WTC11 (cell line): ENCODE measurements around the gene CCDC141. TPM values are rescaled to one million over a fixed set of nuclear protein-coding genes. Genes with fewer than 3 reads are reported as not detected.

Source experiments
- ATAC-seq: fragments of 200-7000 bp; cut with Tn5 transposase; 2 replicates; pipeline ENCODE4 v1.10.0; 2021; ENCODE audit warnings: mild to moderate bottlenecking, moderate library complexity
- CTCF ChIA-PET: fragments of 300-600 bp; sonication (Branson Sonifier 250); formaldehyde crosslinking; loops from one replicate; lab custom pipeline; 2021; ENCODE audit warnings: antibody characterized with exemption; lab: Charles Lee
- POLR2A ChIA-PET: fragments of 350-600 bp; sonication (Branson Sonifier 250); formaldehyde crosslinking; loops from one replicate; lab custom pipeline; 2021; ENCODE audit warnings: antibody characterized with exemption; lab: Charles Lee
- DNase-seq: peaks from one replicate; pipeline ENCODE4 v3.0.0; 2021; ENCODE audit warnings: low spot score
- H3K27ac Mint-ChIP-seq: 2 replicates; pipeline ENCODE4 v1.8.0; 2021; ENCODE audit warnings: mixed read lengths
- H3K27me3 Mint-ChIP-seq: 2 replicates; pipeline ENCODE4 v1.8.0; 2021; ENCODE audit warnings: low read depth, mild to moderate bottlenecking, moderate library complexity, mixed read lengths
- H3K36me3 Mint-ChIP-seq: 2 replicates; pipeline ENCODE4 v1.8.0; 2021; ENCODE audit warnings: mixed read lengths
- H3K4me1 Mint-ChIP-seq: 2 replicates; pipeline ENCODE4 v1.8.0; 2022; ENCODE audit warnings: mixed read lengths
- H3K4me3 Mint-ChIP-seq: 2 replicates; pipeline ENCODE4 v1.8.0; 2021; ENCODE audit warnings: mild to moderate bottlenecking, moderate library complexity, mixed read lengths
- H3K9me3 Mint-ChIP-seq: 2 replicates; pipeline ENCODE4 v1.8.0; 2021; ENCODE audit warnings: mixed read lengths
- ATF1 ChIP-seq: sonication (generic); formaldehyde crosslinking; IDR thresholded peaks from 2 replicates; pipeline ENCODE4 v1.8.1; 2023; ENCODE audit warnings: mild to moderate bottlenecking, moderate library complexity, missing genetic modification reagents
- CBFB ChIP-seq: sonication (generic); formaldehyde crosslinking; IDR thresholded peaks from 2 replicates; pipeline ENCODE4 v1.8.1; 2022; ENCODE audit warnings: mild to moderate bottlenecking, low read depth, missing genetic modification reagents
- CTCF ChIP-seq: fragments of 200-600 bp; IDR thresholded peaks from 2 replicates; pipeline ENCODE4 v1.8.0; 2022; ENCODE audit warnings: antibody characterized with exemption
- E2F1 ChIP-seq: sonication (generic); formaldehyde crosslinking; IDR thresholded peaks from 2 replicates; pipeline ENCODE4 v1.8.0; 2022; ENCODE audit warnings: mild to moderate bottlenecking, missing genetic modification reagents
- EMX1 ChIP-seq: fragments of 250-450 bp; sonication (Bioruptor Pico); IDR thresholded peaks from 2 replicates; pipeline ENCODE4 v1.8.0; 2021; ENCODE audit warnings: mild to moderate bottlenecking
- ESRRA ChIP-seq: sonication (generic); formaldehyde crosslinking; IDR thresholded peaks from 2 replicates; pipeline ENCODE4 v1.8.1; 2022; ENCODE audit warnings: mild to moderate bottlenecking, missing genetic modification reagents, borderline replicate concordance
- GRHL2 ChIP-seq: fragments of 250-450 bp; sonication (Bioruptor Pico); IDR thresholded peaks from 2 replicates; pipeline ENCODE4 v1.8.0; 2022; ENCODE audit warnings: mild to moderate bottlenecking, moderate library complexity; ENCODE audit not compliant: insufficient replicate concordance, severe bottlenecking
- HMGA2 ChIP-seq: fragments of 250-450 bp; sonication (Bioruptor Pico); IDR thresholded peaks from 2 replicates; pipeline ENCODE4 v1.4.0; 2021; ENCODE audit warnings: mild to moderate bottlenecking, moderate library complexity
- IRF1 ChIP-seq: sonication (generic); formaldehyde crosslinking; IDR thresholded peaks from 2 replicates; pipeline ENCODE4 v1.8.0; 2023; ENCODE audit warnings: missing genetic modification reagents
- IRF2 ChIP-seq: sonication (generic); formaldehyde crosslinking; IDR thresholded peaks from 2 replicates; pipeline ENCODE4 v1.8.0; 2022; ENCODE audit warnings: low read depth, missing genetic modification reagents, borderline replicate concordance
- KAT7 ChIP-seq: sonication (generic); formaldehyde crosslinking; IDR thresholded peaks from 2 replicates; pipeline ENCODE4 v1.8.1; 2023; ENCODE audit warnings: missing genetic modification reagents, mild to moderate bottlenecking, borderline replicate concordance
- NFYB ChIP-seq: sonication (generic); formaldehyde crosslinking; conservative IDR thresholded peaks from 2 replicates; pipeline ENCODE4 v1.8.0; 2022; ENCODE audit warnings: low read depth, missing genetic modification reagents
- PREB ChIP-seq: sonication (generic); formaldehyde crosslinking; IDR thresholded peaks from 2 replicates; pipeline ENCODE4 v1.8.1; 2022; ENCODE audit warnings: mild to moderate bottlenecking, missing genetic modification reagents, moderate library complexity, borderline replicate concordance
- SMAD3 ChIP-seq: sonication (generic); formaldehyde crosslinking; IDR thresholded peaks from 2 replicates; pipeline ENCODE4 v1.8.0; 2022; ENCODE audit warnings: missing genetic modification reagents, mild to moderate bottlenecking, borderline replicate concordance
- SMAD4 ChIP-seq: sonication (generic); formaldehyde crosslinking; IDR thresholded peaks from 2 replicates; pipeline ENCODE4 v1.8.0; 2022; ENCODE audit warnings: mild to moderate bottlenecking, missing genetic modification reagents
- ZNF317 ChIP-seq: sonication (generic); formaldehyde crosslinking; IDR thresholded peaks from 2 replicates; pipeline ENCODE4 v1.8.1; 2023; ENCODE audit warnings: low read depth, mild to moderate bottlenecking, moderate library complexity, missing genetic modification reagents, borderline replicate concordance
- ZNF671 ChIP-seq: fragments of 250-450 bp; sonication (Bioruptor Pico); IDR thresholded peaks from 2 replicates; pipeline ENCODE4 v1.8.0; 2021; ENCODE audit warnings: mild to moderate bottlenecking
- total RNA-seq: library from RNA; stranded (reverse); gene quantifications from 3 replicates; pipeline ENCODE4 v1.2.3, GENCODE V29; 2021
- TF ChIP-seq, protein P1 (sequence below): sonication (generic); formaldehyde crosslinking; IDR thresholded peaks from 2 replicates; pipeline ENCODE4 v1.8.1; 2023; ENCODE audit warnings: mild to moderate bottlenecking, missing genetic modification reagents

The CCDC141 gene
- total RNA-seq, 1 experiment from 2014 or later, result 8.5 TPM

GRCh38 chr2:178846458-178846802 is 203.5 kb downstream of the CCDC141 start (continued):
- TF ChIP-seq ZNF671, result no peak
- TF ChIP-seq EMX1 (CRISPR knock-in tag), result no peak
- TF ChIP-seq SMAD4 (CRISPR knock-in tag), result no peak

DNA sequence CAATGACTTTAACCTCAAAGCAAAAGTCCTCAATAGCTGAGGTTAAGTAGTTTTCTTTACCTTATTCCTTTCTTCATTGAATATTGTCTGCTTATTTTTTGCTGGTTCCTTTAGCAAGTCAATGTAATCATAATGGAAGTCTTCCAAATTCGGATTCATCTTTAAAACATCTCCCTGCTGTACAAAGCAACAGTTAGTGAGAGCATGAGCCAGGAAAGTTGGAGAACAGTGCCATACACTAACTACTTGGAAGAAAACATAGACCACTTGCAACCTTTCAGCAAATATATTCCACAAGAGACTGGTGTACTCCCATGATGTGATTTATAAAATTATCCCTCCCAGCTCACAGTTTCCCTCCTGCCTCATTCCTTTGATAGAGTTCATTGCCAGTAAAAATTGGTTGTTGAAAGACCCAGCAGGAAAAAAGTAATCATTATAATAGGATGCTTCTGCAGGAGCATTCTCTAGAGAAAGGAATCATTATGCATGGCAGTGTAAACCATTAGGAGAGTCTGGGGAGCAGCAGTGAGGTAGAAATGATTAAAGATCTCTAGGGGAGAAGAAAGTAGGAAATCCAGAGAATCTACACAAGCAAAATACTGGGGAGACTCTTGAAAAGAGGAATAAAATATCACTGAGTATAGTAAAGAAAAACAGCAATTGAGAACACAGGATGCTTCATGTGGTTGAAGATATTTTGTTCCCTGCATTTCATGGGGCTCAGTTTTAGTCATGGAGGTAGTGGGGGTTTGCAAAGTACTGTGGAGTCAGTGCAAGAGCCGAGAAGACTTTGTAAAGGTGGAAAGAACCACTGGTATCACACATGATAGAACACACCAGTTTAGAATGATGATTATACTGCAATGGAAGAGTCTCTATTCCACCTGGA is 204.1 kb downstream of the CCDC141 start:
- Mint-ChIP-seq H3K27me3 (peaks cover 3% of the 10 kb centered on the region), H3K27ac (peak overlapping the region; percentile 54), H3K4me1 (peaks cover 42% of the 10 kb centered on the region), H3K4me3 (peak overlapping the region; percentile 4), H3K9me3 (peaks cover 13% of the 10 kb centered on the region), H3K36me3 (peaks cover 21% of the 10 kb centered on the region)
- TF ChIP-seq ZNF317 (CRISPR knock-in tag) (no peak), HMGA2 (CRISPR knock-in tag) (no peak), CTCF (no peak), ATF1 (CRISPR knock-in tag) (no peak), IRF2 (CRISPR knock-in tag) (no peak), E2F1 (CRISPR knock-in tag) (no peak), KAT7 (CRISPR knock-in tag) (no peak), NFYB (no peak), GRHL2 (CRISPR knock-in tag) (no peak)
- ChIA-PET POLR2A (no interaction called here), CTCF (interaction anchor here (1.4 kb wide), 1 partner anchor 41 kb away, joined by 3 read pairs; no protein-coding TSS in a partner anchor)
- DNase-seq (no peak), ATAC-seq (peak; percentile 80)

DNA sequence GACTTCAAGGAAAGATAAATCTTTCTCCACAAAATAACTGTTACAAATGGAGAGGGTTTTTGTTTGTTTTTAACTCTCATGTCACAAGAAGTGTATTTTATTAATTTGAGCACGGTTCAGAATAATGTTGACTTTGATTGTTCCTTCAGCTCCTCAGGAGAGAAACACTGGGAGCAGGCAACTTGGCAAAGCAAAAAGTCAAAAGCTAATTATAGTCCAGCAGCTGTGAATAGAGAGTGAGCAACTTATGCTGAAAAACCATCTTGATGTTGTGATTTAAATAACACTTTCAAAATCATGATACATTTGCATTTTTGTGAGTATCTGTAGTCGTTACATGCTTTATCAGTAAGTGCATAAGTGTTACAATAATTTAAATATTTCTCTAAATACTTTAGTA is 205.2 kb downstream of the CCDC141 start:
- H3K27ac Mint-ChIP-seq, result no peak overlapping the region
- H3K4me1 Mint-ChIP-seq, result peaks cover 42% of the 10 kb centered on the region
- TF ChIP-seq GRHL2 (CRISPR knock-in tag) (no peak), SMAD4 (CRISPR knock-in tag) (no peak), SMAD3 (CRISPR knock-in tag) (no peak), PREB (CRISPR knock-in tag) (no peak)
- no peak for DNase-seq
- peaks cover 25% of the 10 kb centered on the region for H3K36me3 Mint-ChIP-seq
- ATAC-seq, result no peak
- peaks cover 16% of the 10 kb centered on the region for H3K9me3 Mint-ChIP-seq
- ChIA-PET CTCF (interaction anchor here (1.4 kb wide), 1 partner anchor 40 kb away, joined by 3 read pairs; no protein-coding TSS in a partner anchor), POLR2A (no interaction called here)
- H3K4me3 Mint-ChIP-seq, result no peak overlapping the region
- H3K27me3 Mint-ChIP-seq, result peaks cover 3% of the 10 kb centered on the region

GRCh38 chr2:178844269-178844668 is 205.7 kb downstream of the CCDC141 start:
- Mint-ChIP-seq H3K27me3 (peaks cover 3% of the 10 kb centered on the region), H3K27ac (no peak overlapping the region), H3K36me3 (peaks cover 22% of the 10 kb centered on the region), H3K4me1 (peaks cover 42% of the 10 kb centered on the region), H3K4me3 (no peak overlapping the region), H3K9me3 (peaks cover 16% of the 10 kb centered on the region)
- POLR2A ChIA-PET, result no interaction called here
- ATAC-seq, result no peak; the same call in 1 of the 2 replicates
- CTCF ChIA-PET, result interaction anchor here (1.4 kb wide), 1 partner anchor 40 kb away, joined by 3 read pairs; no protein-coding TSS in a partner anchor
- DNase-seq, result no peak
- TF ChIP-seq, protein P1, sequence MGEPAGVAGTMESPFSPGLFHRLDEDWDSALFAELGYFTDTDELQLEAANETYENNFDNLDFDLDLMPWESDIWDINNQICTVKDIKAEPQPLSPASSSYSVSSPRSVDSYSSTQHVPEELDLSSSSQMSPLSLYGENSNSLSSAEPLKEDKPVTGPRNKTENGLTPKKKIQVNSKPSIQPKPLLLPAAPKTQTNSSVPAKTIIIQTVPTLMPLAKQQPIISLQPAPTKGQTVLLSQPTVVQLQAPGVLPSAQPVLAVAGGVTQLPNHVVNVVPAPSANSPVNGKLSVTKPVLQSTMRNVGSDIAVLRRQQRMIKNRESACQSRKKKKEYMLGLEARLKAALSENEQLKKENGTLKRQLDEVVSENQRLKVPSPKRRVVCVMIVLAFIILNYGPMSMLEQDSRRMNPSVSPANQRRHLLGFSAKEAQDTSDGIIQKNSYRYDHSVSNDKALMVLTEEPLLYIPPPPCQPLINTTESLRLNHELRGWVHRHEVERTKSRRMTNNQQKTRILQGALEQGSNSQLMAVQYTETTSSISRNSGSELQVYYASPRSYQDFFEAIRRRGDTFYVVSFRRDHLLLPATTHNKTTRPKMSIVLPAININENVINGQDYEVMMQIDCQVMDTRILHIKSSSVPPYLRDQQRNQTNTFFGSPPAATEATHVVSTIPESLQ, result no peak
- TF ChIP-seq SMAD3 (CRISPR knock-in tag), result no peak
- TF ChIP-seq E2F1 (CRISPR knock-in tag), result no peak
- TF ChIP-seq IRF1, result no peak
- TF ChIP-seq CBFB (CRISPR knock-in tag), result no peak
- no peak for TF ChIP-seq ESRRA (CRISPR knock-in tag)
